HUES48 (cell line): Measurements from ENCODE around the gene DPPA5.
"Not testable (repeated sequence)": the region's sequence is repeated elsewhere in the genome, so short reads cannot be mapped to it uniquely, and the experiment has no call there.

ENCODE experiments used
- H3K27ac ChIP-seq: one replicate; pipeline ENCODE4 v1.7.0; 2013; ENCODE audit warnings: low read depth, low read length, inconsistent platforms
- H3K27me3 ChIP-seq: 2 replicates; pipeline ENCODE4 v1.6.1; 2013; ENCODE audit warnings: mild to moderate bottlenecking, low read length; ENCODE audit not compliant: control insufficient read depth, insufficient read depth
- H3K36me3 ChIP-seq: 2 replicates; pipeline ENCODE4 v1.6.1; 2013; ENCODE audit warnings: low read length; ENCODE audit not compliant: control insufficient read depth, insufficient read depth
- H3K4me1 ChIP-seq: 2 replicates; pipeline ENCODE4 v1.6.1; 2013; ENCODE audit warnings: mild to moderate bottlenecking, low read length; ENCODE audit not compliant: control insufficient read depth, insufficient read depth
- H3K4me3 ChIP-seq: 2 replicates; pipeline ENCODE4 v1.5.1; 2013; ENCODE audit warnings: mild to moderate bottlenecking, low read depth, low read length
- H3K9ac ChIP-seq: 2 replicates; pipeline ENCODE4 v1.6.1; 2013; ENCODE audit warnings: mild to moderate bottlenecking, low read depth, low read length, moderate library complexity
- H3K9me3 ChIP-seq: 2 replicates; pipeline ENCODE4 v1.6.1; 2013; ENCODE audit warnings: low read length; ENCODE audit not compliant: control insufficient read depth, insufficient read depth

The DPPA5 gene

DNA sequence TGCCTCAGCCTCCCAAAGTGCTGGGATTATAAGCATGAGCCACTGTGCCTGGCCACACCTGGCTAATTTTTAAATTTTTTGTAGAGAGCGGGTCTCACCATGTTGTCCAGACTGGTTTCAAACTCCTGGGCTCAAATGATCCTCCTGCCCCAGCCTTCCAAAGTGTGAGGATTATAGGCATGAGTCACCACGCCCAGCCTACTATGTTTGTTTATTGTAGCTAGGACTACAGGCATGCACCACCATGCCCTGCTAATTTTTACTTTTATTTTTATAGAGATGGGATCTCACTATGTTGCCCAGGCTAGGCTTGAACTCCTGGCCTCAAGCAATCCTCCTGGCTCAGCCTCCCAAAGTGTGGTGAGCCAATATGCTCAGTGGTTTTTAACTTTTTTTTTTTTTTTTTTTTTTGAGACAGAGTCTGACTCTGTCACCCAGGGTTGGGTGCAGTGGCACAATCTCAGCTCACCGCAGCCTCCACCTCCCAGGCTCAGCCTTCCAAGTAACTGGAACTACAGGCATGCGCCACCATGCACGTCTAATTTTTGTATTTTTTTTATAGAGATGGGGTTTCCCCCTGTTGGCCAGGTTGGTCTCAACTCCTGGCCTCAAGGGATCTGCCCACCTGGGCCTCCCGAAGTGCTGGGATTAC lies 28.5 kb upstream of the DPPA5 start:
- H3K9ac ChIP-seq, result no peak overlapping the region
- no peaks in the 10 kb centered on the region for H3K9me3 ChIP-seq
- H3K27me3 ChIP-seq, result no peaks in the 10 kb centered on the region
- H3K36me3 ChIP-seq, result no peaks in the 10 kb centered on the region
- H3K4me1 ChIP-seq, result no peaks in the 10 kb centered on the region
- no peak overlapping the region for H3K4me3 ChIP-seq
- H3K27ac ChIP-seq, result no peak overlapping the region

DNA sequence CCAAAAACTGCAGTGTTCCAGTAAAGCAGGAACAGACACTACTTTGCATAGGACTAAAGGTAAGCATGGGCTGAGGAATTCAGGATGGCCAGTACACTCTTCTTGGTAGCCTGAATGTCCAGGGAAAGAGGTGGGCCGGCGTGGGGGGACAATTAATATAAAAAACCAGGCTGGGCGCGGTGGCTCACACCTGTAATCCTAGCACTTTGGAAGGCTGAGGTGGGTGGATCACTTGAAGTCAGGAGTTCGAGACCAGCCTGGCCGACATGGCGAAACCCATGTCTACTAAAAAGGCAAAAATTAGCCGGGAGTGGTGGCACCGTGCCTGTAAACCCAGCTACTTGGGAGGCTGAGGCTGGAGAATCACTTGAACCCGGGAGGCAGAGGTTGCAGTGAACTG lies 27.5 kb upstream of the DPPA5 start:
- not testable (repeated sequence) for H3K4me3 ChIP-seq

GRCh38 chr6:73377225-73377624 lies 23.1 kb upstream of the DPPA5 start:
- H3K9ac ChIP-seq, result no peak overlapping the region
- no peaks in the 10 kb centered on the region for H3K27me3 ChIP-seq
- H3K4me1 ChIP-seq, result no peaks in the 10 kb centered on the region
- no peak overlapping the region for H3K27ac ChIP-seq
- no peaks in the 10 kb centered on the region for H3K36me3 ChIP-seq
- no peak overlapping the region for H3K4me3 ChIP-seq
- no peaks in the 10 kb centered on the region for H3K9me3 ChIP-seq

More for the DNA sequence above, 27.5 kb upstream of the DPPA5 start:
- not testable (repeated sequence) for H3K36me3 ChIP-seq, H3K9me3 ChIP-seq, H3K4me1 ChIP-seq, H3K9ac ChIP-seq, H3K27me3 ChIP-seq, H3K27ac ChIP-seq

DNA sequence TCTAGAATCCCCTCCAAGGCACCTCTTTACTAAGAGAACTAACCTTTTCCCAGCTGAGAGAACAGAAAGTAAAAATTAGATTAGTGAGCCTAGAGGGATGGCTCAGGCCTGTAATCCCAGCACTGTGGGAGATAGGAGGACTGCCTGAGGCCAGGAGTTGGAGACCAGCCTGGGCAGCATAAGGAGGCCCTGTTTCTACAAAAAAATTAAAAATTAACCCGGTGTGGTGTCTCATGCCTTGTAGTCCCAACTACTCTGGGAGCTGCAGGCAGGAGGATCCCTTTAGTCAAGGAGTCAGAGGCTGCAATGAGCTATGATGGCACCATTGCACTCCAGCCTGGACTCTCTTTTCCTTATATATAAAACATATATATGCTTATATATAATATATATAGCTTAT lies 21.1 kb upstream of the DPPA5 start:
- no peaks in the 10 kb centered on the region for H3K27me3 ChIP-seq
- H3K36me3 ChIP-seq, result no peaks in the 10 kb centered on the region
- no peak overlapping the region for H3K27ac ChIP-seq
- H3K4me1 ChIP-seq, result no peaks in the 10 kb centered on the region
- no peak overlapping the region for H3K9ac ChIP-seq
- no peak overlapping the region for H3K4me3 ChIP-seq
- H3K9me3 ChIP-seq, result peaks cover 3% of the 10 kb centered on the region; the same call in 1 of the 2 replicates

DNA sequence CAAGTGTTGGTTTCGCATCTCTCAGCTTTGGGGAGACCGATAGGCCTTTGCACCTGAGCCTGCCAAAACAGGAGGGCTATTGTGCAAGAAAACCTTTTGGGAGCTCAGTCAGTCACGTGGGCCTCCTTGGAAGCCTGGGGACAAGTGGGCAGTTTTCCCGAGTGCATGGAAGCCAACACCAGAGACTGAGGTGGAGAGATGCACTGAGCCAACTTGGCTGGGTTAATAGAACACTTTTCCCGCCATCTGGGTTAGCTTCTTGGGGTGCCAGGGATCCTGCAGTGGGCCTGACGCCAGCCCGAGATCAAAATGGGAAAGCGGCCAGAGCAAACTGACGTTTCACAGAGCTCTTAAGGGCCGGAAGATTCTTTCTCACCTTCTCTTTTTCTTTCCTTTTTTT lies 18.4 kb upstream of the DPPA5 start:
- Histone ChIP-seq H3K9ac (no peak overlapping the region), H3K27me3 (no peaks in the 10 kb centered on the region), H3K36me3 (no peaks in the 10 kb centered on the region), H3K9me3 (peaks cover 3% of the 10 kb centered on the region; the same call in 1 of the 2 replicates), H3K4me1 (peaks cover 5% of the 10 kb centered on the region; the same call in 1 of the 2 replicates), H3K4me3 (no peak overlapping the region), H3K27ac (no peak overlapping the region)

DNA sequence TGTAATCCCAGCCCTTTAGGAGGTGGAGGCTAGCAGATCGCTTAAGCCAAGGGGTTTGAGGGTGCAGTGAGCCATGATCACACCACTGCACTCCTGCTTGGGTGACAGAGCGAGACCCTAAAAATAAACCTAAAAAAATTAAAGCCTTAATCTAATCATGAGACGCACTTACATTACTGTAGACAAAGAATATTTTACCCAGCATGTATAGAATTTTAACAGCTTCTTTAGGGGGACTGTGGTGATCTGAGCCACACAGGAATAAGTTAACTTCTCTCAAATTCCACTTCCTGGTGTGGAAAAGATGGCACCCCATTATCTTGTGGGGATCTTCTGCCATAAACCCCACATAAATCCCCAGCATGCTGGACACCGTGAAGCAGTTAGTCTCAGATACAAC lies 17.9 kb upstream of the DPPA5 start:
- peaks cover 5% of the 10 kb centered on the region; the same call in 1 of the 2 replicates for H3K4me1 ChIP-seq
- H3K9me3 ChIP-seq, result peaks cover 3% of the 10 kb centered on the region; the same call in 1 of the 2 replicates
- H3K27me3 ChIP-seq, result no peaks in the 10 kb centered on the region
- H3K9ac ChIP-seq, result no peak overlapping the region
- H3K36me3 ChIP-seq, result no peaks in the 10 kb centered on the region
- H3K27ac ChIP-seq, result no peak overlapping the region
- H3K4me3 ChIP-seq, result no peak overlapping the region

DNA sequence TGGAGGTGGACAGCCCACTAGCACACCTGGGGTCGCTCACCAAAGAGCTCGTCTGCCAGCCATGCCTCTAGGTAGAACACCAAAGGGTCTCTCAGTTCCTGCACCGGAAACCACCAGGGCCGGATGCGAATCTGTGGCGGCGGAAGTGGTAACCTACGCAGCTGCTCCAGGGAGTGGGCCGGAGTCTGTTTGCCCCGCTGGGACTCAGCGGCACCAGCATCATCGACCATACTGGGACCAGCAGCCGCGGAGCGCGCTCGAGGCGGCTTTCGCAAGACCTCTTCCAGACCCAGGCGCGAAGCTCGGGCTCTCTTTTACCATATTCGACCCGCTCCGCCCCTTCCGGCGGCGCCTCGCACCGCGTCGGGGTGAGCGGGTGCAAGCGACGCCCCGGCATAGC lies 15.5 kb upstream of the DPPA5 start, which contains the start of gene OOEP:
OOEP (minus strand) TSS at position 335 of the 400 bp plus-strand sequence; CDS start at position 230, 105 bp downstream.
- Histone ChIP-seq H3K4me3 (no peak within 1 kb of the TSS), H3K36me3 (no peaks in the 10 kb centered on the region), H3K9me3 (peaks cover 3% of the 10 kb centered on the region; the same call in 1 of the 2 replicates), H3K9ac (no peak within 1 kb of the TSS), H3K4me1 (peaks cover 5% of the 10 kb centered on the region; the same call in 1 of the 2 replicates), H3K27ac (no peak within 1 kb of the TSS), H3K27me3 (no peaks in the 10 kb centered on the region)

DNA sequence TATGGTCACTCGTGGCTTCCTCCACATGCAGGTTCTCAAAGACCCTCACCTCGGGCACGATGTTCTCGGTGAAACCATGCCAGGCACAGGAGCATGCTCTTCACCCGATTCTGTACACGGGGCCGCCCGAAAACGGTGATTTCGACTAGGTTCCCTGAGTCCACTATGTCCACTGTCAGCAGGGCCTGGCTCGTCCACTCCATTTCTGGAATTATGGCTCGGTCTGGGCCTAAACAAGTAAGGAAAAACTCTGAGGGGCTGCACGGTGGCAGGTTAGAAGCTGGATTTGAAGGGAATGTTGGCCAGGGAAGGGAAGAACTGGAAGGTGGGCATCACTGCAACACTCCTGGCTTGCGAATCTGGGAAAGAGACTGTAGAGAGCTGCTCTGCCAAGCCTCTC lies 15.1 kb upstream of the DPPA5 start:
- Histone ChIP-seq H3K9me3 (peaks cover 3% of the 10 kb centered on the region; the same call in 1 of the 2 replicates), H3K9ac (no peak overlapping the region), H3K4me1 (peaks cover 5% of the 10 kb centered on the region; the same call in 1 of the 2 replicates), H3K27me3 (no peaks in the 10 kb centered on the region), H3K4me3 (no peak overlapping the region), H3K27ac (no peak overlapping the region), H3K36me3 (no peaks in the 10 kb centered on the region)

DNA sequence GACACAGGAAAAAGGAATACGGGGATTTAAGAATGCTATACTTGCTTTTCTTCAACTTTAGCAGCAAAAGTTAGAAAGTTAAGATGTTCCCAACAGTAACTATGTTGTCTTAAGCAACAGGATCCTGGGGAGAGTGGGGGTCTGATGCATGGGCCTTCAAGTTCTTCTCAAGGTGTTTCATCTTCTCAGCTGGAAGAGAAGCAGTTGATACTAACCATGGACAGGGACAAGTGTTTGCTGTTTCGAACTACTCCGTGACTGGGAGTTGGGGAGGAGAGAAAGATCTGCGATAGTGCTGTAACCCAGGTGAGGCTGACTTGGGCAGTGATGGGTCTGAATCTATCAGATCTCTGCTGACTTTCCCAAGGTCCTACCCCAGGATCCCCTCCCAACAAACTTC lies 14.6 kb upstream of the DPPA5 start:
- H3K4me3 ChIP-seq, result no peak overlapping the region
- no peak overlapping the region for H3K9ac ChIP-seq
- no peaks in the 10 kb centered on the region for H3K27me3 ChIP-seq
- H3K27ac ChIP-seq, result no peak overlapping the region
- H3K36me3 ChIP-seq, result no peaks in the 10 kb centered on the region
- H3K4me1 ChIP-seq, result peaks cover 5% of the 10 kb centered on the region; the same call in 1 of the 2 replicates
- H3K9me3 ChIP-seq, result peaks cover 3% of the 10 kb centered on the region; the same call in 1 of the 2 replicates

DNA sequence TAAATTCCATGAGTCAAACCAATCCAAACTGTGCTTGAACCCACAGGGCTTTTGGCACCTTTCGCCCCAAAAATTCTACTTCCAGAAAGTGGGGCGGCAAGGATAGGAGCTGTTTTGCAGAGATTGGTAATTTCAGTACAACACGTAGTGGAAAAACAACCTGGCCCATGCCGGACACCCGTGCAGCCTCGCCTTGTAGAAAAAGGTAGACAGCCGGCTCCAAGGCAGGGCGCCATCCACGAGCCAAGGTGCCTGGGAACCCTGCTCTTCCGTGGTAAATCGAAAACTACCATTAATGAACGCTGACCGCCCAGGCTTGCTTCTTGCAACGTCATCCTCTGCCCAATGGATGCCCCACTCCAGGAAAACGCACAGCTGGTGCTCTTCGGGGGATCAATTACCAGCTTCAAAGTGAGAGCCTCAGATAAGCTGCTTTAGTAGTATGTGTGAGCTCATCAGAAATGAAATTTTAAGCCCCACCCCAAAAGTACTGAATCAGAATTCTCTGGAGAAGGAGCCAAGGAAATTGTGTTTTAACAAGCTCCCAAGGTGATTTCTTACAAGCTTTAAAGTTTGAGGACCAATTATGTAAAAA lies 13.8 kb upstream of the DPPA5 start:
- no peak overlapping the region for H3K4me3 ChIP-seq
- no peaks in the 10 kb centered on the region for H3K27me3 ChIP-seq
- H3K27ac ChIP-seq, result no peak overlapping the region
- H3K9ac ChIP-seq, result no peak overlapping the region
- H3K4me1 ChIP-seq, result peaks cover 5% of the 10 kb centered on the region; the same call in 1 of the 2 replicates
- H3K9me3 ChIP-seq, result peaks cover 3% of the 10 kb centered on the region; the same call in 1 of the 2 replicates
- H3K36me3 ChIP-seq, result no peaks in the 10 kb centered on the region

DNA sequence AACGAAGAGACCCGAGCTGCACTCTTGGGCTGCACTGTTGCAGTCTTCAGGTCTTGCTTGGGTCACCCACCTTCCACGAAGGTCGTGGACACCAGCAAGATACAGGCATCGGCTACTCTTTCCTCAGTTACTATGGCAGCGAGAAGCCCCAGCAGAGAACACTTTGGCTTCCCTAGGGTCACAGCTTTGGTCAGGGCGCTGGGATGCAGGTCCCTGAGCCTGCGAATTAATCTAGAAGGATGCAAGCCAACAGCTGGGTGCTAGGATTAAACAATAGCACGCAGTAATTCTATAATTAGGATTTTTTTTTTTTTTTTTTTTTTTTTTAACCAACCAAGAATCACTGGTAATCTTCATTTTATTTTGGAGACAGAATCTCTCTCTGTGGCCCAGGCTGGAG lies 10.5 kb upstream of the DPPA5 start:
- H3K27ac ChIP-seq, result no peak overlapping the region
- H3K36me3 ChIP-seq, result no peaks in the 10 kb centered on the region
- no peaks in the 10 kb centered on the region for H3K9me3 ChIP-seq
- H3K9ac ChIP-seq, result no peak overlapping the region
- H3K4me3 ChIP-seq, result no peak overlapping the region
- no peaks in the 10 kb centered on the region for H3K27me3 ChIP-seq
- peaks cover 5% of the 10 kb centered on the region; the same call in 1 of the 2 replicates for H3K4me1 ChIP-seq
